NT2/D1 (cell line): ENCODE data around the gene CCDC40.
A peak's percentile ranks its signal among the peaks of the same experiment; 100 is the strongest.

Experiments used
- YY1 ChIP-seq: IDR thresholded peaks from 2 replicates; pipeline ENCODE4 v1.6.1; 2011; ENCODE audit not compliant: insufficient read length, insufficient read depth
- ZNF274 ChIP-seq: IDR thresholded peaks from 2 replicates; pipeline ENCODE4 v1.6.1; 2011; ENCODE audit warnings: mild to moderate bottlenecking, low read depth, low read length

GRCh38 chr17:80146121-80147034, 109.9 kb downstream of the CCDC40 start:
- TF ChIP-seq YY1 (peak; percentile 18), ZNF274 (no peak)
